ENCODE data around the gene MEGF6.

MEGF6 gene

GRCh38 chr1:3523980-3524379 is 87.3 kb downstream of the MEGF6 start:
- TF ChIP-seq CTCF (IDR thresholded peaks at IDR 0.05; ENCODE audit: low read depth, low read length, poor library complexity, severe bottlenecking) (no peak), EZH2phosphoT487 (IDR thresholded peaks at IDR 0.05; ENCODE audit: borderline replicate concordance, low read length) (no peak)
- H3K9me3 ChIP-seq (ENCODE audit: control insufficient read depth, insufficient read depth, low read length): no peaks in the 10 kb centered on the region
- H3K9me2 ChIP-seq (replicated peaks; ENCODE audit: control insufficient read depth, low read length): no peaks in the 10 kb centered on the region
- no peak overlapping the region for H3K4me2 ChIP-seq (ENCODE audit: low read length)
- no peaks in the 10 kb centered on the region for H3K79me2 ChIP-seq (ENCODE audit: control insufficient read depth, low read length)
- H3K4me1 ChIP-seq (ENCODE audit: control insufficient read depth, low read length): no peaks in the 10 kb centered on the region
- H3K27me3 ChIP-seq (ENCODE audit: control insufficient read depth, low read length): no peaks in the 10 kb centered on the region
- no peaks in the 10 kb centered on the region for H3K36me3 ChIP-seq (ENCODE audit: control insufficient read depth, low read length)
- H3K4me3 ChIP-seq (ENCODE audit: low read length): no peak overlapping the region
- H3K27ac ChIP-seq (ENCODE audit: low read depth, low read length): no peak overlapping the region
- no peaks in the 10 kb centered on the region for H4K20me1 ChIP-seq (ENCODE audit: control insufficient read depth, insufficient read depth, low read depth, low read length)
- H3F3A ChIP-seq (ENCODE audit: control insufficient read depth, insufficient read depth): no peaks in the 10 kb centered on the region

GRCh38 chr1:3522564-3523265 is 88.6 kb downstream of the MEGF6 start:
- no peaks in the 10 kb centered on the region for H3K4me1 ChIP-seq (ENCODE audit: control insufficient read depth, low read length)
- H4K20me1 ChIP-seq (ENCODE audit: control insufficient read depth, insufficient read depth, low read depth, low read length): no peaks in the 10 kb centered on the region
- H3K36me3 ChIP-seq (ENCODE audit: control insufficient read depth, low read length): no peaks in the 10 kb centered on the region
- H3K9me2 ChIP-seq (replicated peaks; ENCODE audit: control insufficient read depth, low read length): no peaks in the 10 kb centered on the region
- no peaks in the 10 kb centered on the region for H3F3A ChIP-seq (ENCODE audit: control insufficient read depth, insufficient read depth)
- no peak overlapping the region for H3K4me3 ChIP-seq (ENCODE audit: low read length)
- TF ChIP-seq CTCF (IDR thresholded peaks at IDR 0.05; ENCODE audit: low read depth, low read length, poor library complexity, severe bottlenecking) (no peak), EZH2phosphoT487 (IDR thresholded peaks at IDR 0.05; ENCODE audit: borderline replicate concordance, low read length) (no peak)
- H3K27ac ChIP-seq (ENCODE audit: low read depth, low read length): no peak overlapping the region
- H3K4me2 ChIP-seq (ENCODE audit: low read length): no peak overlapping the region
- H3K9me3 ChIP-seq (ENCODE audit: control insufficient read depth, insufficient read depth, low read length): peaks cover 6% of the 10 kb centered on the region; the same call in 1 of the 2 replicates
- no peaks in the 10 kb centered on the region for H3K79me2 ChIP-seq (ENCODE audit: control insufficient read depth, low read length)
- H3K27me3 ChIP-seq (ENCODE audit: control insufficient read depth, low read length): no peaks in the 10 kb centered on the region

- no peak overlapping the region for H3K4me3 ChIP-seq (ENCODE audit: low read length)
- no peaks in the 10 kb centered on the region for H3F3A ChIP-seq (ENCODE audit: control insufficient read depth, insufficient read depth)
- H3K27me3 ChIP-seq (ENCODE audit: control insufficient read depth, low read length): no peaks in the 10 kb centered on the region
- TF ChIP-seq EZH2phosphoT487 (IDR thresholded peaks at IDR 0.05; ENCODE audit: borderline replicate concordance, low read length): no peak
- TF ChIP-seq CTCF (IDR thresholded peaks at IDR 0.05; ENCODE audit: low read depth, low read length, poor library complexity, severe bottlenecking): no peak
- peaks cover 7% of the 10 kb centered on the region; the same call in 1 of the 2 replicates for H3K9me3 ChIP-seq (ENCODE audit: control insufficient read depth, insufficient read depth, low read length)
- H3K9me2 ChIP-seq (replicated peaks; ENCODE audit: control insufficient read depth, low read length): no peaks in the 10 kb centered on the region
- H3K4me2 ChIP-seq (ENCODE audit: low read length): no peak overlapping the region
- H3K36me3 ChIP-seq (ENCODE audit: control insufficient read depth, low read length): no peaks in the 10 kb centered on the region
- no peaks in the 10 kb centered on the region for H3K79me2 ChIP-seq (ENCODE audit: control insufficient read depth, low read length)
- no peaks in the 10 kb centered on the region for H3K4me1 ChIP-seq (ENCODE audit: control insufficient read depth, low read length)
- no peaks in the 10 kb centered on the region for H4K20me1 ChIP-seq (ENCODE audit: control insufficient read depth, insufficient read depth, low read depth, low read length)
- no peak overlapping the region for H3K27ac ChIP-seq (ENCODE audit: low read depth, low read length)
Measured at GRCh38 chr1:3522112-3522511, 89.2 kb downstream of the MEGF6 start.
